PC-9 (cell line): ENCODE measurements around the gene NRSN2. TPM values are rescaled to one million over a fixed set of nuclear protein-coding genes. Genes with fewer than 3 reads are reported as not detected.

Experiments used
- BruUV-seq: library from RNA; stranded (reverse); fragments of 400-500 nt; replicated peaks from 2 replicates; lab custom pipeline; 2021; lab: Mats Ljungman, UMichigan
- CTCF ChIA-PET: fragments of 300-600 bp; sonication (Branson Sonifier 250); formaldehyde crosslinking; loops from one replicate; lab custom pipeline; 2022; ENCODE audit warnings: antibody characterized with exemption; lab: Charles Lee
- POLR2A ChIA-PET: fragments of 300-600 bp; sonication (Branson Sonifier 250); formaldehyde crosslinking; loops from one replicate; lab custom pipeline; 2022; ENCODE audit warnings: antibody characterized with exemption; ENCODE audit not compliant: unreplicated experiment; lab: Charles Lee
- DNase-seq, 2 experiments: peaks; one replicate each; pipeline versions ENCODE4 v3.0.0 to v3.0.0-alpha.2; 2015 to 2022; ENCODE audit warnings: mixed read lengths in 1 of 2
- H2AFZ ChIP-seq: fragments of 200-600 bp; sonication (generic); 2 replicates; pipeline ENCODE4 v1.8.1; 2017; ENCODE audit warnings: antibody characterized with exemption
- H3F3A ChIP-seq: fragments of 200-600 bp; sonication (generic); 2 replicates; pipeline ENCODE4 v1.8.1; 2017; ENCODE audit warnings: antibody characterized with exemption, mild to moderate bottlenecking, low read depth; ENCODE audit not compliant: insufficient read depth
- H3K27ac ChIP-seq: fragments of 200-600 bp; sonication (generic); 2 replicates; pipeline ENCODE4 v1.6.1; 2016; ENCODE audit warnings: mixed run types
- H3K27me3 ChIP-seq: fragments of 200-600 bp; sonication (generic); 2 replicates; pipeline ENCODE4 v1.6.1; 2016; ENCODE audit warnings: low read depth, mixed run types; ENCODE audit not compliant: insufficient read depth
- H3K36me3 ChIP-seq: fragments of 200-600 bp; sonication (generic); 2 replicates; pipeline ENCODE4 v1.6.1; 2016; ENCODE audit warnings: low read depth, mixed run types
- H3K4me1 ChIP-seq: fragments of 200-600 bp; sonication (generic); replicated peaks from 2 replicates; pipeline ENCODE4 v1.6.1; 2016; ENCODE audit warnings: mixed run types; ENCODE audit not compliant: insufficient read depth
- H3K4me2 ChIP-seq: fragments of 200-600 bp; sonication (generic); 2 replicates; pipeline ENCODE4 v1.6.1; 2017; ENCODE audit warnings: mixed run types
- H3K4me3 ChIP-seq: fragments of 200-600 bp; sonication (generic); 2 replicates; pipeline ENCODE4 v1.6.1; 2016; ENCODE audit warnings: mixed run types
- H3K79me2 ChIP-seq: fragments of 200-600 bp; sonication (generic); 2 replicates; pipeline ENCODE4 v1.6.1; 2017; ENCODE audit warnings: low read depth, mixed run types
- H3K9me2 ChIP-seq: fragments of 200-600 bp; sonication (generic); 2 replicates; pipeline ENCODE4 v1.8.1; 2017; ENCODE audit warnings: mild to moderate bottlenecking; ENCODE audit not compliant: insufficient read depth
- H3K9me3 ChIP-seq: fragments of 200-600 bp; sonication (generic); 2 replicates; pipeline ENCODE4 v1.8.1; 2016; ENCODE audit warnings: low read depth; ENCODE audit not compliant: insufficient read depth
- H4K20me1 ChIP-seq: fragments of 200-600 bp; sonication (generic); 2 replicates; pipeline ENCODE4 v1.8.1; 2017; ENCODE audit not compliant: insufficient read depth
- CTCF ChIP-seq: fragments of 200-600 bp; sonication (generic); conservative IDR thresholded peaks from 2 replicates; pipeline ENCODE4 v1.6.1; 2017; ENCODE audit warnings: mixed run types, antibody characterized with exemption, mild to moderate bottlenecking, moderate library complexity
- EZH2 ChIP-seq: fragments of 200-600 bp; sonication (generic); IDR thresholded peaks from 2 replicates; pipeline ENCODE4 v1.8.0; 2017; ENCODE audit warnings: antibody characterized with exemption, low read depth
- intact Hi-C: fragments of 100-400 bp; cut with micrococcal nuclease; formaldehyde crosslinking; loops from one replicate; pipeline ENCODE4 v1.10.0; 2022; ENCODE audit not compliant: unreplicated experiment
- total RNA-seq: library from RNA; stranded (reverse); gene quantifications from 2 replicates; pipeline ENCODE4 v1.2.3, GENCODE V29; 2021

The NRSN2 gene
- total RNA-seq, 1 experiment from 2014 or later, result 15.0 TPM

GRCh38 chr20:310645-311044 is 36.3 kb upstream of the NRSN2 start:
- Histone ChIP-seq H3K27ac (no peak overlapping the region), H3K36me3 (no peaks in the 10 kb centered on the region), H2AFZ (no peak overlapping the region), H3F3A (peaks cover 6% of the 10 kb centered on the region; the same call in 1 of the 2 replicates), H3K4me3 (no peak overlapping the region), H3K4me2 (no peak overlapping the region), H3K9me2 (no peaks in the 10 kb centered on the region), H3K27me3 (no peaks in the 10 kb centered on the region), H3K9me3 (no peaks in the 10 kb centered on the region), H4K20me1 (no peaks in the 10 kb centered on the region), H3K79me2 (no peaks in the 10 kb centered on the region), H3K4me1 (peaks cover 14% of the 10 kb centered on the region)
- TF ChIP-seq CTCF, result no peak
- TF ChIP-seq EZH2, result no peak
- intact Hi-C loops, result no loop called here
- BruUV-seq, result no TSS peak
- CTCF ChIA-PET, result no interaction called here
- no peak for DNase-seq
- POLR2A ChIA-PET, result no interaction called here

- H4K20me1 ChIP-seq, result no peaks in the 10 kb centered on the region
- H3K27ac ChIP-seq, result no peak overlapping the region
- H3K9me2 ChIP-seq, result no peaks in the 10 kb centered on the region
- TF ChIP-seq EZH2 (no peak), CTCF (no peak)
- no peaks in the 10 kb centered on the region for H3K36me3 ChIP-seq
- peaks cover 14% of the 10 kb centered on the region for H3K4me1 ChIP-seq
- no peak overlapping the region for H3K4me3 ChIP-seq
- ChIA-PET CTCF (no interaction called here), POLR2A (interaction anchor here (0.5 kb wide), 1 partner anchor 8 kb away, joined by 3 read pairs; no protein-coding TSS in a partner anchor)
- H3K9me3 ChIP-seq, result no peaks in the 10 kb centered on the region
- peaks cover 6% of the 10 kb centered on the region; the same call in 1 of the 2 replicates for H3F3A ChIP-seq
- intact Hi-C loops, result no loop called here
- no peak for DNase-seq
- H2AFZ ChIP-seq, result no peak overlapping the region
- BruUV-seq, result no TSS peak
- H3K79me2 ChIP-seq, result no peaks in the 10 kb centered on the region
- no peak overlapping the region for H3K4me2 ChIP-seq
- H3K27me3 ChIP-seq, result no peaks in the 10 kb centered on the region
Observed at GRCh38 chr20:311609-312008, 35.3 kb upstream of the NRSN2 start.

- CTCF ChIA-PET, result no interaction called here
- Histone ChIP-seq H3K4me1 (peaks cover 14% of the 10 kb centered on the region), H3K9me3 (no peaks in the 10 kb centered on the region), H3K9me2 (no peaks in the 10 kb centered on the region), H3K36me3 (no peaks in the 10 kb centered on the region), H3K27ac (no peak overlapping the region), H2AFZ (no peak overlapping the region), H3K4me2 (no peak overlapping the region), H3K4me3 (no peak overlapping the region), H3F3A (peaks cover 5% of the 10 kb centered on the region; the same call in 1 of the 2 replicates), H4K20me1 (no peaks in the 10 kb centered on the region), H3K79me2 (no peaks in the 10 kb centered on the region), H3K27me3 (no peaks in the 10 kb centered on the region)
- no TSS peak for BruUV-seq
- no peak for TF ChIP-seq EZH2
- TF ChIP-seq CTCF, result no peak
- POLR2A ChIA-PET, result interaction anchor here (0.5 kb wide), 1 partner anchor 8 kb away, joined by 3 read pairs; no protein-coding TSS in a partner anchor
- no peak for DNase-seq
- intact Hi-C loops, result no loop called here
Observed at GRCh38 chr20:312067-312466, 34.8 kb upstream of the NRSN2 start.
